Cardiac muscle cell (in vitro differentiated cells and primary cell): Measurements from ENCODE around the gene ETDC. TPM values are rescaled to one million over a fixed set of nuclear protein-coding genes. Genes with fewer than 3 reads are reported as not detected.
"Not testable (repeated sequence)": the region's sequence is repeated elsewhere in the genome, so short reads cannot be mapped to it uniquely, and the experiment has no call there.

Experiments used
- DNase-seq, 2 donors: peaks; one replicate each; pipeline versions ENCODE4 v3.0.0 to v3.0.0-alpha.2; 2010 to 2017; ENCODE audit warnings: low read depth in 1 of 2, low spot score in 1 of 2
- H3K27ac ChIP-seq: fragments of 200-600 bp; sonication (generic); 2 replicates; pipeline ENCODE4 v1.5.1; 2016
- H3K27me3 ChIP-seq: fragments of 200-600 bp; sonication (generic); 2 replicates; pipeline ENCODE4 v1.6.0; 2016; ENCODE audit warnings: control low read depth
- H3K36me3 ChIP-seq: fragments of 200-600 bp; sonication (generic); 2 replicates; pipeline ENCODE4 v1.5.1; 2016; ENCODE audit warnings: control low read depth
- H3K4me1 ChIP-seq: fragments of 200-600 bp; sonication (generic); 2 replicates; pipeline ENCODE4 v1.8.1; 2017; ENCODE audit warnings: low read depth, mild to moderate bottlenecking, mixed run types
- H3K4me3 ChIP-seq: fragments of 200-600 bp; sonication (generic); 2 replicates; pipeline ENCODE4 v1.5.1; 2016; ENCODE audit warnings: mild to moderate bottlenecking
- H3K9me3 ChIP-seq: fragments of 200-600 bp; sonication (generic); 2 replicates; pipeline ENCODE4 v1.5.1; 2017; ENCODE audit warnings: low read depth, mild to moderate bottlenecking, control low read depth
- CTCF ChIP-seq: IDR thresholded peaks from 2 replicates; pipeline ENCODE4 v1.5.1; 2012; ENCODE audit warnings: low read depth, mild to moderate bottlenecking, low read length
- polyA plus RNA-seq: library from polyadenylated mRNA; unstranded; fragments of >200 nt; fragmentation: Nextera tagmentation; extraction: Ambion mirVana; gene quantifications from 2 replicates; pipeline ENCODE4 v1.2.1, GENCODE V29; 2016
- total RNA-seq: library from RNA; depleted of rRNA; stranded (reverse); fragments of >200 nt; gene quantifications from 2 replicates; pipeline ENCODE4 v1.2.3, GENCODE V29; 2016

Gene ETDC
- not detected in 2 replicates for total RNA-seq
- not detected in 2 replicates for polyA plus RNA-seq

GRCh38 chrX:135309430-135309923 lies at the start of gene ETDC:
Gene ETDC (plus strand): TSS chrX:135309480. CDS start chrX:135309480, 0 bp downstream.
- no peaks in the 10 kb centered on the region for H3K36me3 ChIP-seq

GRCh38 chrX:135260976-135261375 lies 48.3 kb upstream of the ETDC start:
- not testable (repeated sequence) for H3K27me3 ChIP-seq, H3K4me3 ChIP-seq, H3K36me3 ChIP-seq, H3K9me3 ChIP-seq, H3K27ac ChIP-seq, DNase-seq, H3K4me1 ChIP-seq

More at GRCh38 chrX:135309430-135309923, at the start of gene ETDC:
- H3K27ac ChIP-seq: no peak within 1 kb of the TSS
- no peaks in the 10 kb centered on the region for H3K4me1 ChIP-seq
- H3K4me3 ChIP-seq: no peak within 1 kb of the TSS
- no peaks in the 10 kb centered on the region for H3K9me3 ChIP-seq
- no peaks in the 10 kb centered on the region for H3K27me3 ChIP-seq
- no peak for TF ChIP-seq CTCF
- no peak for DNase-seq

GRCh38 chrX:135263376-135263775 lies 45.9 kb upstream of the ETDC start:
- H3K27ac ChIP-seq, H3K27me3 ChIP-seq, H3K36me3 ChIP-seq, DNase-seq, H3K9me3 ChIP-seq, H3K4me1 ChIP-seq, H3K4me3 ChIP-seq: not testable (repeated sequence)

GRCh38 chrX:135264206-135264605 lies 45.1 kb upstream of the ETDC start:
- H3K27me3 ChIP-seq: no peaks in the 10 kb centered on the region
- H3K27ac ChIP-seq: no peak overlapping the region
- no peak for TF ChIP-seq CTCF
- H3K4me1 ChIP-seq: no peaks in the 10 kb centered on the region
- no peaks in the 10 kb centered on the region for H3K9me3 ChIP-seq
- no peak for DNase-seq
- H3K36me3 ChIP-seq: no peaks in the 10 kb centered on the region
- H3K4me3 ChIP-seq: no peak overlapping the region

- DNase-seq: no peak
- Histone ChIP-seq H3K36me3 (no peaks in the 10 kb centered on the region), H3K27me3 (no peaks in the 10 kb centered on the region), H3K4me3 (no peak overlapping the region), H3K4me1 (no peaks in the 10 kb centered on the region), H3K27ac (no peak overlapping the region), H3K9me3 (no peaks in the 10 kb centered on the region)
- TF ChIP-seq CTCF: no peak
These were observed 36.1 kb upstream of the ETDC start for GRCh38 chrX:135273162-135273561.

GRCh38 chrX:135275973-135276372 lies 33.3 kb upstream of the ETDC start:
- Histone ChIP-seq H3K27me3 (no peaks in the 10 kb centered on the region), H3K4me1 (no peaks in the 10 kb centered on the region), H3K36me3 (no peaks in the 10 kb centered on the region), H3K9me3 (no peaks in the 10 kb centered on the region), H3K27ac (no peak overlapping the region), H3K4me3 (no peak overlapping the region)
- TF ChIP-seq CTCF: no peak
- no peak for DNase-seq
